ENCODE results near the gene PCDH19.

The PCDH19 gene

DNA sequence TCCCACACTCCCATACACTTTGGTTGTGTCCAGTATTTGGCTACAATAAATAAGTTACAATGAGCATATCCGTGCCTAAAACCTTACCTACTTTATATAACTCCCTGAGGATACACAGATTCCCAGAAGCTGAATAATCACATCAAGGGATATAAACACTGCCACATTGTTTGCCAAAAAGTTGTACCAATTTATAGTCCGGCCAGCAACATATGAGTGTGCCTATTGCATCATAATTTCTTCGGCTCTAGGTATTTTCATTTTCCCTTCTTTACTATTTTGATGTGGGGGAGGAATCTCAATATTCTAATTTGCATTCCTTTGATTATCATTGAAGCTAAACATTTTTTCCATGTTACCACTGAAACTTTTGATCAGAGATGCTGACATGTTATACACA is 146.4 kb downstream of the PCDH19 start:
- TF ChIP-seq, protein P1, sequence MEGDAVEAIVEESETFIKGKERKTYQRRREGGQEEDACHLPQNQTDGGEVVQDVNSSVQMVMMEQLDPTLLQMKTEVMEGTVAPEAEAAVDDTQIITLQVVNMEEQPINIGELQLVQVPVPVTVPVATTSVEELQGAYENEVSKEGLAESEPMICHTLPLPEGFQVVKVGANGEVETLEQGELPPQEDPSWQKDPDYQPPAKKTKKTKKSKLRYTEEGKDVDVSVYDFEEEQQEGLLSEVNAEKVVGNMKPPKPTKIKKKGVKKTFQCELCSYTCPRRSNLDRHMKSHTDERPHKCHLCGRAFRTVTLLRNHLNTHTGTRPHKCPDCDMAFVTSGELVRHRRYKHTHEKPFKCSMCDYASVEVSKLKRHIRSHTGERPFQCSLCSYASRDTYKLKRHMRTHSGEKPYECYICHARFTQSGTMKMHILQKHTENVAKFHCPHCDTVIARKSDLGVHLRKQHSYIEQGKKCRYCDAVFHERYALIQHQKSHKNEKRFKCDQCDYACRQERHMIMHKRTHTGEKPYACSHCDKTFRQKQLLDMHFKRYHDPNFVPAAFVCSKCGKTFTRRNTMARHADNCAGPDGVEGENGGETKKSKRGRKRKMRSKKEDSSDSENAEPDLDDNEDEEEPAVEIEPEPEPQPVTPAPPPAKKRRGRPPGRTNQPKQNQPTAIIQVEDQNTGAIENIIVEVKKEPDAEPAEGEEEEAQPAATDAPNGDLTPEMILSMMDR (conservative IDR thresholded peaks at IDR 0.05; ENCODE audit: low read length) = no peak
- DNase-seq (ENCODE audit: low read depth) = peak; percentile 0
- no peak overlapping the region for H3K4me3 ChIP-seq (ENCODE audit: low read length)

DNA sequence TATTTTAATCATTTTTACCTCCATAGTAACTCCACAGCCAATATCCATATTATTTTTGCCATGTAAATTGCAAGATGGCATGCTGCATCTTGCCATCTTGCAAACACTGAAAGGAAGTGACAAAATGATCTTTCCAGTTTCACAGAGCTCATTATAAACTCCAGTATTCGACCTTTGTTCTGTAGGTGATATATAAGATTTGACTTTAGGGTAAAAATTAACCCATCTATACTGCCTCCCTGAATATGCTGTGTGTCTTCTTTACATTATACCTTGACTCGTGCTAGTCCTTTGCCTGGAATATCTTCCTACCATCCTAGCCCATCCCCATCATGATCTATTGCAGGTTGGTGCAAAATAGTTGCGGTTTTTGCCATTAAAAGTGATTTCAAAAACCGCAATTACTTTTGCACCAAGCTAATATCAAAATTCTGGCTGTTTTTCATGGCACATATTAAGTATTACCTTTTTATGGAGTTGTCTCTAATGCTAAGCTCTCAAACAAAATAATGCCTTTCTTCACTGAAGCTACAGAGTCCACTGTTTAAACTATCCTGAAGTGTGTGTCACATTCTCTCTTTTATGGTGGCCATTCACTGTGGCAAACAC is 161.1 kb downstream of the PCDH19 start:
- DNase-seq (ENCODE audit: low read depth) = no peak
- H3K4me3 ChIP-seq (ENCODE audit: low read length) = no peak overlapping the region
- TF ChIP-seq, protein P1 (conservative IDR thresholded peaks at IDR 0.05; ENCODE audit: low read length) = no peak

DNA sequence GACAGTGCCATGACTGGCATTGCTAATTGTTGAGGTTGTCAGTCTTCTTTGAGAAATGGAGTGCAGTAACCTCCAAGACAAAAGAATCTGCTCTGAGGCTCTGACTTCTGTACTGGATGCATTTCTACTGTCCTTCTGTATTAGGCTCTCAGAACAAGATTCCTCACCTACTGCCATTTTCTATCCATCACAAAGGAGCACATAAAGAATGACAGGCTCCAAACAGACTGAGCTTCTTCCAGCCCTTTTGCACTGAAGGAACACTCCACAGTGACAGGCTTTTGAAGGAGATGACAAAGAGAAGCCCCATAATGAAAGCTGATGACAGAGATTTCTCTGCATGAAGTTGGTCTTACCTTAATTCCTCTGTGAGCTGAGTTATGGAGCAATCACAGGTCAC is 162.2 kb downstream of the PCDH19 start:
- H3K4me3 ChIP-seq (ENCODE audit: low read length) = no peak overlapping the region
- TF ChIP-seq, protein P1 (conservative IDR thresholded peaks at IDR 0.05; ENCODE audit: low read length) = no peak

DNA sequence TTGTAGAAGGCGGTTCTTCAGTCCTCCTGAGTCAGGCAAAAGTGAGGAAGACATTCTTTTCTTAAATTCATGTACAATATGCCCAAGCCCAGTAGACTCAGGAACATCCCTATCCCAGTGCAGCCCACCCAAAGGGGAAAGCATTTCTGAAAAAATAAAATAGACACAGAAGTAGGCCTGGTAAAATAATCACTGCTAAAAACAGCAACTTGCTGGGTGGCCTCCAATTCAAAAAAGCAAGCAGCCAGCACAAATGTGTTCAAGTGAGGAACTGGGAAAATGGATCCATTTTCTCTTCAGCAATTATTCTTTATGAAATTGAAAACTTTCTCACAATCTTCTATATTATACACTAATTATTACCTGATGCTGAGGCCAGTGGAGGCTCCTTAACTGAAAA is 165.4 kb downstream of the PCDH19 start:
- TF ChIP-seq, protein P1 (conservative IDR thresholded peaks at IDR 0.05; ENCODE audit: low read length) = no peak
- no peak for DNase-seq (ENCODE audit: low read depth)
- H3K4me3 ChIP-seq (ENCODE audit: low read length) = no peak overlapping the region

More for the DNA sequence above, 162.2 kb downstream of the PCDH19 start:
- no peak for DNase-seq (ENCODE audit: low read depth)

Data from AG10803 (cell line).